GM13977 (cell line): ENCODE data around the gene CNTN4.

Experiments
- DNase-seq: peaks from one replicate; pipeline ENCODE4 v3.0.0; 2012; ENCODE audit warnings: low spot score
- CTCF ChIP-seq: IDR thresholded peaks from 2 replicates; pipeline ENCODE4 v1.5.1; 2012; ENCODE audit warnings: mild to moderate bottlenecking, control low read depth; ENCODE audit not compliant: insufficient read depth; ENCODE audit errors: extremely low read depth, missing control alignments
- in situ Hi-C: fragments of 300-500 bp; cut with MboI; formaldehyde crosslinking; loops from one replicate; pipeline ENCODE4 v1.12.0; 2022; ENCODE audit warnings: low sequenced_read_pairs, low pct_unique_long_range_greater_than_20kb, mixed read lengths, inconsistent platforms; ENCODE audit not compliant: unreplicated experiment

Gene CNTN4

GRCh38 chr3:2783261-2783660, 684.6 kb downstream of the CNTN4 start:
- no peak for DNase-seq
- no peak for TF ChIP-seq CTCF
- in situ Hi-C loops: no loop called here

GRCh38 chr3:2784627-2785026, 686.0 kb downstream of the CNTN4 start:
- in situ Hi-C loops: no loop called here
- DNase-seq: no peak

GRCh38 chr3:2790266-2790815, 691.7 kb downstream of the CNTN4 start:
- no peak for DNase-seq
- in situ Hi-C loops: no loop called here
- no peak for TF ChIP-seq CTCF

More at GRCh38 chr3:2784627-2785026, 686.0 kb downstream of the CNTN4 start:
- no peak for TF ChIP-seq CTCF

- in situ Hi-C loops: no loop called here
- no peak for DNase-seq
- TF ChIP-seq CTCF: no peak
These were observed 693.8 kb downstream of the CNTN4 start for GRCh38 chr3:2792432-2792831.

- TF ChIP-seq CTCF: no peak
- in situ Hi-C loops: no loop called here
- no peak for DNase-seq
These were observed 695.3 kb downstream of the CNTN4 start for GRCh38 chr3:2793987-2794386.

- TF ChIP-seq CTCF: no peak
- in situ Hi-C loops: no loop called here
- no peak for DNase-seq
These were observed 703.8 kb downstream of the CNTN4 start for GRCh38 chr3:2802429-2802828.

GRCh38 chr3:2807514-2807913, 708.8 kb downstream of the CNTN4 start:
- no peak for TF ChIP-seq CTCF
- in situ Hi-C loops: no loop called here
- no peak for DNase-seq
